HEK293 (cell line): Measurements from ENCODE around the gene MYO1F.
A peak's percentile ranks its signal among the peaks of the same experiment; 100 is the strongest.

Experiments
- CTCF ChIA-PET: fragments of 350-600 bp; formaldehyde crosslinking; extraction: SDS; loops from one replicate; lab custom pipeline; 2021; ENCODE audit warnings: antibody characterized with exemption; lab: Yijun Ruan, JAX
- POLR2A ChIA-PET: fragments of 300-600 bp; formaldehyde crosslinking; extraction: SDS; loops from one replicate; lab custom pipeline; 2020; ENCODE audit warnings: antibody characterized with exemption, inconsistent platforms; lab: Yijun Ruan, JAX
- H3K27ac ChIP-seq: fragments of 200-500 bp; sonication (Bioruptor generic); 2 replicates; pipeline ENCODE4 v1.5.1; 2014; ENCODE audit warnings: low read depth, low read length, control low read depth, inconsistent platforms; ENCODE audit errors: extremely low read depth
- H3K36me3 ChIP-seq, 2 experiments: fragments of 200-500 bp in 1 of 2; sonication (Bioruptor generic) in 1 of 2; 1 replicate in 1 of 2; 2 replicates in 1 of 2; pipeline ENCODE4 v1.5.1; 2014 to 2017; ENCODE audit warnings: inconsistent platforms in 2 of 2, low read length in 2 of 2; ENCODE audit not compliant: control insufficient read depth in 2 of 2, insufficient read depth in 1 of 2
- H3K4me1 ChIP-seq: fragments of 200-500 bp; sonication (Bioruptor generic); 2 replicates; pipeline ENCODE4 v1.5.1; 2014; ENCODE audit warnings: mild to moderate bottlenecking, low read length, inconsistent platforms; ENCODE audit not compliant: control insufficient read depth, insufficient read depth
- H3K4me3 ChIP-seq: 2 replicates; pipeline ENCODE4 v1.5.1; 2011; ENCODE audit warnings: low read depth, mild to moderate bottlenecking, control low read depth, low read length, moderate library complexity
- H3K9me3 ChIP-seq: fragments of 200-500 bp; sonication (Bioruptor generic); 2 replicates; pipeline ENCODE4 v1.5.1; 2014; ENCODE audit warnings: low read depth, low read length, inconsistent platforms; ENCODE audit not compliant: control insufficient read depth, insufficient read depth
- OVOL3 ChIP-seq: fragments of 450-650 bp; formaldehyde crosslinking; IDR thresholded peaks from 2 replicates; pipeline ENCODE4 v1.5.1; 2016; ENCODE audit warnings: missing biosample characterization, missing genetic modification characterization
- PRDM10 ChIP-seq: fragments of 450-650 bp; formaldehyde crosslinking; IDR thresholded peaks from 2 replicates; pipeline ENCODE4 v1.5.1; 2016; ENCODE audit warnings: missing biosample characterization, missing genetic modification characterization
- SP7 ChIP-seq: fragments of 450-650 bp; formaldehyde crosslinking; IDR thresholded peaks from 2 replicates; pipeline ENCODE4 v1.5.1; 2016; ENCODE audit warnings: missing biosample characterization, missing genetic modification characterization
- ZBTB8A ChIP-seq: fragments of 450-650 bp; formaldehyde crosslinking; IDR thresholded peaks from 2 replicates; pipeline ENCODE4 v1.5.1; 2016; ENCODE audit warnings: missing biosample characterization, missing genetic modification characterization
- ZEB2 ChIP-seq: fragments of 450-650 bp; formaldehyde crosslinking; IDR thresholded peaks from 2 replicates; pipeline ENCODE4 v1.5.1; 2016; ENCODE audit warnings: missing biosample characterization, missing genetic modification characterization
- ZNF23 ChIP-seq: fragments of 450-650 bp; formaldehyde crosslinking; IDR thresholded peaks from 2 replicates; pipeline ENCODE4 v1.5.1; 2016; ENCODE audit warnings: missing biosample characterization, missing genetic modification characterization, borderline replicate concordance
- ZNF266 ChIP-seq: fragments of 450-650 bp; formaldehyde crosslinking; IDR thresholded peaks from 2 replicates; pipeline ENCODE4 v1.5.1; 2016; ENCODE audit warnings: missing biosample characterization, missing genetic modification characterization, low read depth
- ZNF341 ChIP-seq: fragments of 450-650 bp; formaldehyde crosslinking; IDR thresholded peaks from 2 replicates; pipeline ENCODE4; 2016; ENCODE audit warnings: low read depth, missing biosample characterization, missing genetic modification characterization
- ZNF366 ChIP-seq: fragments of 450-650 bp; formaldehyde crosslinking; conservative IDR thresholded peaks from 2 replicates; pipeline ENCODE4 v1.5.1; 2016; ENCODE audit warnings: missing biosample characterization, missing genetic modification characterization
- ZNF394 ChIP-seq: fragments of 450-650 bp; formaldehyde crosslinking; IDR thresholded peaks from 2 replicates; pipeline ENCODE4 v1.5.1; 2016; ENCODE audit warnings: missing biosample characterization, missing genetic modification characterization, mild to moderate bottlenecking, moderate library complexity, borderline replicate concordance
- ZNF610 ChIP-seq: fragments of 450-650 bp; formaldehyde crosslinking; IDR thresholded peaks from 2 replicates; pipeline ENCODE4 v1.5.1; 2016; ENCODE audit warnings: missing biosample characterization, missing genetic modification characterization, borderline replicate concordance
- TF ChIP-seq, protein P1 (sequence below): fragments of 450-650 bp; formaldehyde crosslinking; IDR thresholded peaks from 2 replicates; pipeline ENCODE4 v1.5.1; 2016; ENCODE audit warnings: missing biosample characterization, missing genetic modification characterization

The MYO1F gene

DNA sequence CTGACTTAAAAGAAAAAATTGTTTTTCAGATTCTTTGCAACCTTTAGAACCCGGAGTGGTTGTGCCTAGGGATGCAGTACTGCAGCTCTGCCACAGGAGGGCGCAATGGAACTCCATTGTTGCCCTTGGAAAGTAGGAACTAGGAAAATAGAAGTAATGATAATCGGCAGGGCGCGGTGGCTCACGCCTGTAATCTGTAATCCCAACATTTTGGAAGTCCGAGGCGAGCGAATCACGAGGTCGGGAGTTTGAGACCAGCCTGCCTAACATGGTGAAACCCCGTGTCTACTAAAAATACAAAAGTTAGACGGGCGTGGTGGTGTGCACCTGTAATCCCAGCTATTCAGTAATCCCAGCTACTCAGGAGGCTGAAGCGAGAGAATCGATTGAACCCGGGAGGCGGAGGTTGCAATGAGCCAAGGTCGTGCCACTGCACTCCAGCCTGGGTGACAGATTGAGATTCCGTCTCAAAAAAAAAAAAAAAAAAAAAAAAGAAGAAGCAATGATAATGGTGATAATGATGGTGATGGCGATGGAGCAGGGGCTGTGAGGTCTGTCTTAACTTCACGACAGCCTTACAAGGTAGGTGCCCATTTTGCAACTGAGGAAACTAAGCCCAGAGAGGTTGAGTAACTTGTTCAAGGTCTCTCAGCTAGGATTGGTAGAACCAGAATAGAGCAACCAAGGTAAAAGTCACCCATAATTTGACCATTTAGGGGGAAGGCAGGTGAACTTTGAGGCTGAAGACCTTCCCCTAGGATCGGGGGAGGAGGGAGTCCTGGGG lies 38.8 kb upstream of the MYO1F start (continued):
- 0 out of 2 replicates have a peak, but pooled peaks have one; percentile 23 for TF ChIP-seq SP7 (tag by site-specific recombination)
- TF ChIP-seq PRDM10 (tag by site-specific recombination) = peak; percentile 18; the same call in 1 of the 2 replicates
- peak; percentile 34; the same call in 1 of the 2 replicates for TF ChIP-seq ZEB2 (tag by site-specific recombination)
- peak; percentile 81 for TF ChIP-seq ZNF394 (tag by site-specific recombination)
- no peak for TF ChIP-seq OVOL3 (tag by site-specific recombination)
- TF ChIP-seq ZBTB8A = 0 out of 2 replicates have a peak, but pooled peaks have one; percentile 22

DNA sequence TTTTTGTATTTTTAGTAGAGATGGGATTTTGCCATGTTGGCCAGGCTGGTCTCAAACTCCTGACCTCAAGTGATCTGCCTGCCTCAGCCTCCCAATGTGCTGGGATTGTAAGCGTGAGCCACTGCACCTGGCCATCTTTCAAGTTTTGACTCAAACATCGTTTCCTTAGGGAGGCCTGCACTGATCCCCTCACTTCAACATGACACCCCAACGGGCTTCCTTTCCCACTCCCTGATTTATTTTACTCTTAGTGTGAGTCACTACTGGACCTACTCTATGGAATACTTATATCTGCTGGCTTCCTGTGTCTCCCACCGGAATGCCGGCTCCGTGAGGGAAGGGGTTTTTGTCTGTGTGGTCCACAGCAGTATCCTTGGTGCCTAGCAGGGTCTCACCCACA lies 37.8 kb upstream of the MYO1F start:
- no peaks in the 10 kb centered on the region for H3K36me3 ChIP-seq
- POLR2A ChIA-PET = interaction anchor here (0.6 to 0.9 kb wide), 2 partner anchors 10 to 101 kb away, joined by 4 read pairs; partner anchors contain the start of gene ZNF414
- H3K4me3 ChIP-seq = no peak overlapping the region
- no peak overlapping the region for H3K27ac ChIP-seq
- TF ChIP-seq ZNF366 (tag by site-specific recombination) = no peak
- TF ChIP-seq ZNF610 (tag by site-specific recombination) = no peak
- no peak for TF ChIP-seq ZNF266 (tag by site-specific recombination)
- CTCF ChIA-PET = interaction anchor here (0.6 to 3.1 kb wide), 10 partner anchors 9 to 79 kb away, joined by 3 to 26 read pairs (median 5); partner anchors contain the start of gene NFILZ
- H3K4me1 ChIP-seq = no peaks in the 10 kb centered on the region
- no peaks in the 10 kb centered on the region for H3K9me3 ChIP-seq

GRCh38 chr19:8614455-8614854 lies 37.2 kb upstream of the MYO1F start:
- POLR2A ChIA-PET = no interaction called here
- H3K9me3 ChIP-seq = no peaks in the 10 kb centered on the region
- H3K4me1 ChIP-seq = no peaks in the 10 kb centered on the region
- TF ChIP-seq, protein P1, sequence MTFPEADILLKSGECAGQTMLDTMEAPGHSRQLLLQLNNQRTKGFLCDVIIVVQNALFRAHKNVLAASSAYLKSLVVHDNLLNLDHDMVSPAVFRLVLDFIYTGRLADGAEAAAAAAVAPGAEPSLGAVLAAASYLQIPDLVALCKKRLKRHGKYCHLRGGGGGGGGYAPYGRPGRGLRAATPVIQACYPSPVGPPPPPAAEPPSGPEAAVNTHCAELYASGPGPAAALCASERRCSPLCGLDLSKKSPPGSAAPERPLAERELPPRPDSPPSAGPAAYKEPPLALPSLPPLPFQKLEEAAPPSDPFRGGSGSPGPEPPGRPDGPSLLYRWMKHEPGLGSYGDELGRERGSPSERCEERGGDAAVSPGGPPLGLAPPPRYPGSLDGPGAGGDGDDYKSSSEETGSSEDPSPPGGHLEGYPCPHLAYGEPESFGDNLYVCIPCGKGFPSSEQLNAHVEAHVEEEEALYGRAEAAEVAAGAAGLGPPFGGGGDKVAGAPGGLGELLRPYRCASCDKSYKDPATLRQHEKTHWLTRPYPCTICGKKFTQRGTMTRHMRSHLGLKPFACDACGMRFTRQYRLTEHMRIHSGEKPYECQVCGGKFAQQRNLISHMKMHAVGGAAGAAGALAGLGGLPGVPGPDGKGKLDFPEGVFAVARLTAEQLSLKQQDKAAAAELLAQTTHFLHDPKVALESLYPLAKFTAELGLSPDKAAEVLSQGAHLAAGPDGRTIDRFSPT (tag by site-specific recombination) = no peak
- peak; percentile 42 for TF ChIP-seq ZNF341 (tag by site-specific recombination)
- TF ChIP-seq ZNF23 (tag by site-specific recombination) = no peak
- TF ChIP-seq, all 188 proteins: peak for 1
- CTCF ChIA-PET = interaction anchor here (0.6 to 3.3 kb wide), 7 partner anchors 16 to 1356 kb away, joined by 3 to 26 read pairs (median 5); partner anchors contain the start of gene NFILZ
- Histone ChIP-seq H3K27ac (no peak overlapping the region), H3K36me3 (no peaks in the 10 kb centered on the region), H3K4me3 (no peak overlapping the region)
